HCT116 (cell line): ENCODE measurements around the gene TTC24.

Experiments used
- EGR1 ChIP-seq: IDR thresholded peaks from 2 replicates; pipeline ENCODE4 v1.6.1; 2012; ENCODE audit warnings: low read depth
- ELF1 ChIP-seq: IDR thresholded peaks from 2 replicates; pipeline ENCODE4 v1.6.1; 2012; ENCODE audit warnings: low read depth, borderline replicate concordance
- EZH2phosphoT487 ChIP-seq: fragments of 200-600 bp; IDR thresholded peaks from 2 replicates; pipeline ENCODE4 v1.6.1; 2018; ENCODE audit warnings: antibody characterized with exemption, borderline replicate concordance
- TCF7L2 ChIP-seq: IDR thresholded peaks from 2 replicates; pipeline ENCODE4 v1.7.0; 2011; ENCODE audit warnings: borderline replicate concordance, inconsistent platforms; ENCODE audit not compliant: insufficient read depth, insufficient read length; ENCODE audit errors: extremely low read depth
- TF ChIP-seq, protein P1 (sequence below), 3 experiments: fragments of 200-600 bp in 1 of 3; sonication (generic) in 1 of 3; IDR thresholded peaks in 2 of 3; conservative IDR thresholded peaks in 1 of 3; 2 replicates each; pipeline ENCODE4 v1.5.1; 2012 to 2017; ENCODE audit warnings: low read depth in 2 of 3, low read length in 2 of 3, antibody characterized with exemption in 1 of 3, borderline replicate concordance in 1 of 3, control low read depth in 1 of 3, mild to moderate bottlenecking in 1 of 3, mixed read lengths in 1 of 3, mixed run types in 1 of 3, moderate library complexity in 1 of 3; ENCODE audit not compliant: insufficient read depth in 1 of 3
- TF ChIP-seq, protein P2 (sequence below): IDR thresholded peaks from 2 replicates; pipeline ENCODE4 v1.6.1; 2011; ENCODE audit warnings: mild to moderate bottlenecking, low read length, moderate library complexity; ENCODE audit not compliant: insufficient replicate concordance; ENCODE audit errors: extremely low read depth
- TF ChIP-seq, protein P3 (sequence below): IDR thresholded peaks from 2 replicates; pipeline ENCODE4 v1.6.1; 2012

DNA sequence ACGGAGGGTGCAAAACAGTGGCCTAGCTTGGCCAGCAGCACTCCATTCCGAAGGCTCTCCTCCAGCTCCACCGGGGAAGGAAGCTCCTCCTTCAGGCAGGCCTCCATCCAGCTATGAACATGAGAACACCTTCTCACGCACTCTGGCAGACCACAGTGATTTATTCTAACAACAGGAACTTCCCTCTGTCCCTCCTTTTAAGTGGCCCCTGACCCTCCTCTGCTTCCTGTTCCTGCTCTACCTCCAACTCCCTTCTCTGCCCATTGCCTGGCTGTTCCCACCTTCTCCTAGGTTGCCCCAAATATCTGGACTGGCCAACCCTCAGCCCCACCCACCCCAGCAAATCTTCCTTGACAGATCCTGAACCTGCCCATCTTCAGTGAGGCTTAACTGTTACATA is 13.1 kb upstream of the TTC24 start:
- TF ChIP-seq, protein P1, sequence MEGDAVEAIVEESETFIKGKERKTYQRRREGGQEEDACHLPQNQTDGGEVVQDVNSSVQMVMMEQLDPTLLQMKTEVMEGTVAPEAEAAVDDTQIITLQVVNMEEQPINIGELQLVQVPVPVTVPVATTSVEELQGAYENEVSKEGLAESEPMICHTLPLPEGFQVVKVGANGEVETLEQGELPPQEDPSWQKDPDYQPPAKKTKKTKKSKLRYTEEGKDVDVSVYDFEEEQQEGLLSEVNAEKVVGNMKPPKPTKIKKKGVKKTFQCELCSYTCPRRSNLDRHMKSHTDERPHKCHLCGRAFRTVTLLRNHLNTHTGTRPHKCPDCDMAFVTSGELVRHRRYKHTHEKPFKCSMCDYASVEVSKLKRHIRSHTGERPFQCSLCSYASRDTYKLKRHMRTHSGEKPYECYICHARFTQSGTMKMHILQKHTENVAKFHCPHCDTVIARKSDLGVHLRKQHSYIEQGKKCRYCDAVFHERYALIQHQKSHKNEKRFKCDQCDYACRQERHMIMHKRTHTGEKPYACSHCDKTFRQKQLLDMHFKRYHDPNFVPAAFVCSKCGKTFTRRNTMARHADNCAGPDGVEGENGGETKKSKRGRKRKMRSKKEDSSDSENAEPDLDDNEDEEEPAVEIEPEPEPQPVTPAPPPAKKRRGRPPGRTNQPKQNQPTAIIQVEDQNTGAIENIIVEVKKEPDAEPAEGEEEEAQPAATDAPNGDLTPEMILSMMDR (IDR thresholded peaks at IDR 0.05 in 2 of 3, conservative IDR thresholded peaks at IDR 0.05 in 1 of 3; ENCODE audit: borderline replicate concordance in 1 of 3, insufficient read depth in 1 of 3, low read depth in 2 of 3, low read length in 2 of 3): no peak
- TF ChIP-seq ELF1 (no peak), EZH2phosphoT487 (no peak), EGR1 (no peak), TCF7L2 (no peak)
- TF ChIP-seq, protein P2, sequence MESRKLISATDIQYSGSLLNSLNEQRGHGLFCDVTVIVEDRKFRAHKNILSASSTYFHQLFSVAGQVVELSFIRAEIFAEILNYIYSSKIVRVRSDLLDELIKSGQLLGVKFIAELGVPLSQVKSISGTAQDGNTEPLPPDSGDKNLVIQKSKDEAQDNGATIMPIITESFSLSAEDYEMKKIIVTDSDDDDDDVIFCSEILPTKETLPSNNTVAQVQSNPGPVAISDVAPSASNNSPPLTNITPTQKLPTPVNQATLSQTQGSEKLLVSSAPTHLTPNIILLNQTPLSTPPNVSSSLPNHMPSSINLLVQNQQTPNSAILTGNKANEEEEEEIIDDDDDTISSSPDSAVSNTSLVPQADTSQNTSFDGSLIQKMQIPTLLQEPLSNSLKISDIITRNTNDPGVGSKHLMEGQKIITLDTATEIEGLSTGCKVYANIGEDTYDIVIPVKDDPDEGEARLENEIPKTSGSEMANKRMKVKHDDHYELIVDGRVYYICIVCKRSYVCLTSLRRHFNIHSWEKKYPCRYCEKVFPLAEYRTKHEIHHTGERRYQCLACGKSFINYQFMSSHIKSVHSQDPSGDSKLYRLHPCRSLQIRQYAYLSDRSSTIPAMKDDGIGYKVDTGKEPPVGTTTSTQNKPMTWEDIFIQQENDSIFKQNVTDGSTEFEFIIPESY: no peak
- TF ChIP-seq, protein P3, sequence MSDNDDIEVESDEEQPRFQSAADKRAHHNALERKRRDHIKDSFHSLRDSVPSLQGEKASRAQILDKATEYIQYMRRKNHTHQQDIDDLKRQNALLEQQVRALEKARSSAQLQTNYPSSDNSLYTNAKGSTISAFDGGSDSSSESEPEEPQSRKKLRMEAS: no peak
